ENCODE measurements around the gene CCDC80.

The CCDC80 gene

DNA sequence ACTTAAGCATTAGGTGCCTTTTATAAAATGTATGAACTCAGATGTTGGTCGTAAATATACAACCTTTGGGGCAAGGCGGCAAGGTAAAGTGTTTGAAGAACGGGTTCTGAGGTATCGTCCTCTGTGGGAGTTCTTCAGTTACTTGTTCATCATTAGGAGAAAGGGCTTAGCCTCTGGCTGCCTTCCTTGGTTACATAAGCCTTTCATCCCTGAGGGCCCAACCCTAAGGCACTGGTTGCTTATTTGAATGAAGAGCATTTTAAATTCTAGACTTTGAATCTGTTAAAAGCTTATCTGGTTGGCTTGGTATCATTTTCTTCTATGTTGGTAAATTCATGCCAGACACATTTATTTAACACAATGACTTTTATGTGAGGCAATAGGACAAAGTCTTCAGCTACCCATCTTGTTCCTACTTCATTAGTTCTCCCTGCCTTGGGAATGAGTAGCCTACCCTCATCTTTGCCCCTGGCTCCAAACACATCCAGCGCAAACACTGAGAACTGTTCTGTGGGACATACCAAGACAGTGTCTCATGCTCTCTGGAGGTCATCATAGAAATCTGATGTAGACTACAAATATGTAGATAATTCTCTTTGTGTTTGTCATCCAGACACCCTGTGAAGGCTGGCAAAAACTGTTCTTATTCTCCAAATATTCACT is 12.4 kb upstream of the CCDC80 start:
- Histone ChIP-seq H3K4me1 (ENCODE audit: control insufficient read depth, insufficient read depth, low read length) (no peaks in the 10 kb centered on the region), H3K4me3 (ENCODE audit: low read length) (no peak overlapping the region), H3K27ac (ENCODE audit: low read depth, low read length) (peak overlapping the region; percentile 27), H3K9ac (ENCODE audit: low read length) (no peak overlapping the region), H3K27me3 (ENCODE audit: control insufficient read depth, insufficient read depth, low read length) (no peaks in the 10 kb centered on the region), H3K36me3 (ENCODE audit: control insufficient read depth, insufficient read depth, low read length) (no peaks in the 10 kb centered on the region)

DNA sequence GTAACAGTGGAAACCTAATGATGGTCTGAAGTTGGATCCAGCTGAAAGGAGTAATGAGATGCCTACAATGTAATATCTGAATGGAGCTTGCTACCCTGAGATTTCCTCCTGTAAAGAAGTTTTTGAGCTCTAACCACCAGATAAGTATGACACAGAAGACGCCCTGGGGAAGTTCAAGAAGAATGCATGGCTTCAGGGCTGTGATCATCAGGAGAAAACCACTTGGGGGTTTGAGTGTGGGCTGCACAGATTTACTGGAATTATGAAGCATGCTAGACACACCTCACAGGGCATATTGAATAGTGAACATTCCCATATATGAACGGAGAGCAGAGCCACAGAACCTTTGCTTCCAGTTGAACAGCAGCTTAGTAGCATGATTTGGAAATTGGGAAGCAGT is 10.6 kb upstream of the CCDC80 start:
- Histone ChIP-seq H3K36me3 (ENCODE audit: control insufficient read depth, insufficient read depth, low read length) (no peaks in the 10 kb centered on the region), H3K4me3 (ENCODE audit: low read length) (no peak overlapping the region), H3K9ac (ENCODE audit: low read length) (no peak overlapping the region), H3K4me1 (ENCODE audit: control insufficient read depth, insufficient read depth, low read length) (no peaks in the 10 kb centered on the region), H3K27ac (ENCODE audit: low read depth, low read length) (no peak overlapping the region), H3K27me3 (ENCODE audit: control insufficient read depth, insufficient read depth, low read length) (no peaks in the 10 kb centered on the region)

DNA sequence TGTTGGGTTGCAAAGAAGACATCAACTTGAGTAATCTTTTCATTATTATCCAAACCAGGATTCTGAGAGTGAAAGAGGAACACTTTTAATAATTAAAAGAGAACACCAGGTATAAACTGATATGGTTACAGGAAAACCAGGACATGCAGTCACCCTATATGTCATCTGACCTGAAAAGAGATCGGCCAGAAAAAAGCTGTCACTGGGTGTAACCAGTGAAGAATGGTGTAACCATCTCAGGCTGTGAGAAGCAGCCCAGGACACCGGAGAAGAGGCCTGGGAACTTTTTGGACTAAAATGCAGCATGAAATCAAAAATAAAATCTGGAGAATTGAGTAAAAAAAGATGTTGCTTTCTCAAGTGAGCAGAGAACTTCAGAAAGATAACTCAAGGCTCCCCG is 10.1 kb upstream of the CCDC80 start:
- Histone ChIP-seq H3K36me3 (ENCODE audit: control insufficient read depth, insufficient read depth, low read length) (no peaks in the 10 kb centered on the region), H3K9ac (ENCODE audit: low read length) (no peak overlapping the region), H3K4me1 (ENCODE audit: control insufficient read depth, insufficient read depth, low read length) (no peaks in the 10 kb centered on the region), H3K27ac (ENCODE audit: low read depth, low read length) (no peak overlapping the region), H3K4me3 (ENCODE audit: low read length) (no peak overlapping the region), H3K27me3 (ENCODE audit: control insufficient read depth, insufficient read depth, low read length) (no peaks in the 10 kb centered on the region)

DNA sequence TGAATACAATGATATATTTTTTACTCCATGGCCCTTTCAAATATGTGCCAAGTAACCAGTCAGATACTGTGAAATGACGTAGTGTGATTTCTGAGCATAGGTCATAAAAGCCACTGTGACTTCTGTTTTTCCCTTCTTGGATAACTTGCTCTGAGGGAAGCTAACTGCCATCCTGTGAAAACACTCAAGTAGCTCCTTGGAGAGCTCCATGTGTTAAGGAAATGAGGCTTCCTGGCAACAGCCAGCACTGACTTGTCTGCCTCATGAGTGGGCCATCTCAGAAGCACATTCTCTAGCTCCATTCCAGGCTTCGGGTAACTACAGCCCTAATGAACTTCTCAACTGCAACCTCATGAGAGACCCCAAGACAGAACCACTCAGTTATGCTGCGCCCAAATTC is 9.5 kb upstream of the CCDC80 start:
- H3K36me3 ChIP-seq (ENCODE audit: control insufficient read depth, insufficient read depth, low read length), result no peaks in the 10 kb centered on the region
- H3K4me3 ChIP-seq (ENCODE audit: low read length), result no peak overlapping the region
- H3K9ac ChIP-seq (ENCODE audit: low read length), result no peak overlapping the region
- no peaks in the 10 kb centered on the region for H3K4me1 ChIP-seq (ENCODE audit: control insufficient read depth, insufficient read depth, low read length)
- H3K27me3 ChIP-seq (ENCODE audit: control insufficient read depth, insufficient read depth, low read length), result no peaks in the 10 kb centered on the region
- no peak overlapping the region for H3K27ac ChIP-seq (ENCODE audit: low read depth, low read length)

DNA sequence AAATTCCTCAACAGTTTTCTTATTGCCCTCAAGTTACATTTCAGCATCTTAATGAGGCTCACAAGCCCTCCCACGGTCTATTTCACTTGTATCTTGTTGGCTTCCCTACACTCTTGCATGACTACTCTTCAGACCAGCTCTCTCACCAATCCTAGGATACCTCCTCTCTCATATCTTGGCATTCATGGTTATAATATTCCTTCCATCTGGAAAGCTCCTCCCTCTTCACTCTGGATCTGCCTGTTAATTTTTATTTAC is 8.5 kb upstream of the CCDC80 start:
- no peak overlapping the region for H3K4me3 ChIP-seq (ENCODE audit: low read length)
- H3K36me3 ChIP-seq (ENCODE audit: control insufficient read depth, insufficient read depth, low read length), result no peaks in the 10 kb centered on the region
- H3K27me3 ChIP-seq (ENCODE audit: control insufficient read depth, insufficient read depth, low read length), result no peaks in the 10 kb centered on the region
- H3K4me1 ChIP-seq (ENCODE audit: control insufficient read depth, insufficient read depth, low read length), result no peaks in the 10 kb centered on the region
- no peak overlapping the region for H3K9ac ChIP-seq (ENCODE audit: low read length)
- no peak overlapping the region for H3K27ac ChIP-seq (ENCODE audit: low read depth, low read length)

DNA sequence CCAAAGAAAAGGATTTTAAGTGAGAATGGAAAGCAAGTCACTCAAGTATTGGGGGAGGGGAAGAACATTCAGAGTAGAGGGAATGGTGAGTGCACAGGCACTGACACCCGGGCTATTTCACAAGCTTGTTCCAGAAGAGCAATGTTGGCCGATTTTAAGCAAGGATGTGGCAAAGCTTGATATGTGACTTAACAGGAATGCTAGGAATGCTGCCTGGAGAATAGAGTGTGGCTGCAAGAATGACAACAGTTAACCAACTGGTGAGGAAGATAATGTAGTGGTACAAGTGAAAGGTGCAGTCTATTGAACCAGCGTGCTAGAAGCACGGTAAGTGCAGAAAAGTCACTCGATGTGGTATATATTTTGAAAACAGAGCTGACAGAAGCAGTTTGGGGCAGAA is 6.2 kb upstream of the CCDC80 start:
- no peak overlapping the region for H3K4me3 ChIP-seq (ENCODE audit: low read length)
- H3K27ac ChIP-seq (ENCODE audit: low read depth, low read length), result no peak overlapping the region
- H3K36me3 ChIP-seq (ENCODE audit: control insufficient read depth, insufficient read depth, low read length), result no peaks in the 10 kb centered on the region
- no peaks in the 10 kb centered on the region for H3K4me1 ChIP-seq (ENCODE audit: control insufficient read depth, insufficient read depth, low read length)
- no peak overlapping the region for H3K9ac ChIP-seq (ENCODE audit: low read length)
- no peaks in the 10 kb centered on the region for H3K27me3 ChIP-seq (ENCODE audit: control insufficient read depth, insufficient read depth, low read length)

DNA sequence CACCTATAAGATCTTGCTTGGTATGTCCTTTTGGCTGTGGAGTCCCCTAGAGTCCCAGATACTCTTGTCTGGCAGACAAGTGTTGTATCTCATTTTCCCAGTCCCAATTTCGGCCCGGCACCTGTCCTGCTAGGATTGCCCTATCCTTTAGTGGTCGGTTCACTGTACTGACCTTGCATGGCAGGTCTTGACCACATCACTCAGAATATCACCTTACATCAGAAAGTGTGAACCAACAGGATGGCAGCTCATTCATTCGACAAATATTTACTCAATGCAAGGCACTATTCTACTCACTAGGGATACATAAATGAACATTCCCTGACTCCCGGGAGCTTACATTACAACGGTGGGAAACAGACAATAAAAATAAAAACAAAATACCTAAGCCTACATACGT is 5.7 kb upstream of the CCDC80 start:
- no peak overlapping the region for H3K9ac ChIP-seq (ENCODE audit: low read length)
- H3K4me1 ChIP-seq (ENCODE audit: control insufficient read depth, insufficient read depth, low read length), result peaks cover 3% of the 10 kb centered on the region
- H3K27ac ChIP-seq (ENCODE audit: low read depth, low read length), result no peak overlapping the region
- H3K27me3 ChIP-seq (ENCODE audit: control insufficient read depth, insufficient read depth, low read length), result no peaks in the 10 kb centered on the region
- H3K36me3 ChIP-seq (ENCODE audit: control insufficient read depth, insufficient read depth, low read length), result no peaks in the 10 kb centered on the region
- no peak overlapping the region for H3K4me3 ChIP-seq (ENCODE audit: low read length)

DNA sequence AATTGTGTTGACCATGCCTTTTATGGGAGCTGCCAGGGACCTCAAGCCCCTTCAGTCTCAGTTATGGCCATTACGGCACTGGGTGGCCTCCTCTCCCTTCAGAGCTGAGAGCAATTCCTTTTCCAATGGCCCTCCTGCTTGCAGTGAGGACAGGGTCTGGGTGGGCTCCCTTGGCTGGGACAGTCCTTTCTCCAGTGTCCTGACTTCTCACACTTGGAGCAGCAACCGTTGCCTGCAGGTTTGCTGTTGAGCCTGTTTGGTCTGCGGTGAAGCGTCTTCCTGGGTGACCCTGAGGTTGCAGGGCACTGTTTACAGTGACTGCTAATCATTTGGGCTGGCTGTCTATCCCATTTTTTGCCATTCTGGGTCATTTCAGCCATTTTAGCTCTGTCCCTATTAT is 3.5 kb upstream of the CCDC80 start:
- no peak overlapping the region for H3K9ac ChIP-seq (ENCODE audit: low read length)
- no peaks in the 10 kb centered on the region for H3K27me3 ChIP-seq (ENCODE audit: control insufficient read depth, insufficient read depth, low read length)
- no peak overlapping the region for H3K4me3 ChIP-seq (ENCODE audit: low read length)
- H3K27ac ChIP-seq (ENCODE audit: low read depth, low read length), result no peak overlapping the region
- H3K4me1 ChIP-seq (ENCODE audit: control insufficient read depth, insufficient read depth, low read length), result peaks cover 10% of the 10 kb centered on the region
- no peaks in the 10 kb centered on the region for H3K36me3 ChIP-seq (ENCODE audit: control insufficient read depth, insufficient read depth, low read length)

DNA sequence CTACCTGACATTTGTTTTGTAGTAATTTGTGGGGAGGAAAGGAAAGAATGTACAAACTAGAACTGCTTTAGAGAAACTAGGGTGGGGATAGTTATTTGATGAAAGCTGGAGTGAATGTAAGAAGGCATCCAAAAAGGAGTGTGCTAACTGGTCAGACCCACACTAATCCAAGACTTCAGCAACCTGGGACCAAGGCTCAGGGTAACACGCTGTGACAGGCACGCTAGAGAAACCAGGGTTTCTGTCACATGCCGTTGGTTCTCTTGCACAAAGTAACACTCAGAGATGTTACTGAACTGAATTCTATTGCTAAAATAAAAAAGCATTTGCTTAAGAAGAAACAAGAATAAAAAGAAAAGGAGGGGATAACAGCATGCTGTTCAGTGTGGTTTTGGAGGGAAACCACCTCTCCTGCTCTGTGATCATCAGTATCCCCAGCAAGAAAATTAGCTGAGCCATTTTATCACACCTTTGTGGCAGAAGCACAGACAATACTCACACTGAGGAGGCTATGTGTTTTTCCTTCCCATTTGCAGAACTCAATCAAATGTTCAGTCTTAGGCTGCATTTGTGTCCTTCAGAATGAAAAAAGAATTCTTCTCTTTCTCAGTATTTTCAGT is 2.8 kb upstream of the CCDC80 start:
- no peak overlapping the region for H3K27ac ChIP-seq (ENCODE audit: low read depth, low read length)
- H3K9ac ChIP-seq (ENCODE audit: low read length), result no peak overlapping the region
- H3K36me3 ChIP-seq (ENCODE audit: control insufficient read depth, insufficient read depth, low read length), result no peaks in the 10 kb centered on the region
- H3K4me3 ChIP-seq (ENCODE audit: low read length), result no peak overlapping the region
- no peaks in the 10 kb centered on the region for H3K27me3 ChIP-seq (ENCODE audit: control insufficient read depth, insufficient read depth, low read length)
- H3K4me1 ChIP-seq (ENCODE audit: control insufficient read depth, insufficient read depth, low read length), result peaks cover 10% of the 10 kb centered on the region

DNA sequence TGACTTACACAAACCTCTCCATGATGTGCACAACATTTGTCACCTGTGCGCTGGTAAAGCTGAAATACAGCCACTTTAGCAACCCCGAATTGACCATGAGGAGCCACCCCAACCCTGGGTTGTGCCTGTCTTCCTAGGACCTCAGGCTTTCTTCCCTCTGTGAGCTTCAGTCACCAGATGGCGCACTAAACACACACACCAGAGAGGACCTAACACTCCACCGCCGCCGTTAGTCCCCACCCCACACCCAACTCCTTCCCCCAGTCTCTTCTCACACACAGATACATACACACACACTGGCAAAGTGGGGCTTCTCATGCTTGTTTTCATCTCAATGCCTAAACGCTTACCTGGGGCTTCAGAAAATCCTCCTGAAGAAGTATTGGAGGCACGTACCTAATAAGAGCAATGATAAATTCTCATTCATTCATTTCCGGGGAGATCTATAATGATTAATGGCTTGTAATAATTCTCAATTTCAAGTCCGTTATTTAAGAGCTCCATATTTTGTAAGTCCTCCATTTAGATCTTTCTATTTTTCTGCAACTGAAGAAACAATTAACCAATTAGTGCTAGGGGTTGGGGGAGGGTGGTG is 2.1 kb upstream of the CCDC80 start:
- H3K27me3 ChIP-seq (ENCODE audit: control insufficient read depth, insufficient read depth, low read length), result no peaks in the 10 kb centered on the region
- H3K4me1 ChIP-seq (ENCODE audit: control insufficient read depth, insufficient read depth, low read length), result peaks cover 11% of the 10 kb centered on the region
- H3K36me3 ChIP-seq (ENCODE audit: control insufficient read depth, insufficient read depth, low read length), result no peaks in the 10 kb centered on the region
- no peak overlapping the region for H3K9ac ChIP-seq (ENCODE audit: low read length)
- peak overlapping the region; percentile 32 for H3K4me3 ChIP-seq (ENCODE audit: low read length)
- H3K27ac ChIP-seq (ENCODE audit: low read depth, low read length), result no peak overlapping the region

DNA sequence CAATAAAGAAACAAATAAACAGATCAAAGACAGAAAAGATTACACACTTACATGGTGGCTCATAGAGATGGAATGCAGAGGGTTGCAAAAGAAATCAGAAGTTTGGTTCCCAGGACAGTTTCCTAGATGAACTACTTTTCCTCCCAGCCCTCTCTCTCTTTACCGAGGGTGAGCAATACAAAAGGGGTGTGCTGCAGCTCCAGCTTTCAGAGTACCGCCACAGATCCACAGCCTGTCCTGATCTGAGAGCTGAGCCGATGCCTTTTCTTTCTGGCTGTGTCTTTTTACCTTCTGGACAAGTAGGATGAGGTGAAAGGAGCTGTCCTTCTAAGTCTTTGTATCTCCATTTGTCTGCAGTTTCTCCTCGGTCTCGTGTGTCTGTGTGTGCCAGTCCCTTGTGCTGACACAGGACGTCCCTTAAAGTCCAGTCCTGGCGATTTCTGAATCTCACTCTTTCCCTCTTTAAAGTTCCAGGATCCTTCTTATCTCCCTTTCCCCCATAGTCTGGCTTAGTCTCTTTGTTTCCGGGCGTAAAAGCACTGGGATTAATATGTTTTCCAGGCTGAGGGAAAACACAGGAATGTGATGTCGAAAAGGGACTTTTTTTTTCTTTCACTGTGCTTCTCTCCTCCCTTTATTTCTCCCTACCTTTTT is 540 bp downstream of the CCDC80 start:
- Histone ChIP-seq H3K4me3 (ENCODE audit: low read length) (peak overlapping the region; percentile 66), H3K27ac (ENCODE audit: low read depth, low read length) (peak overlapping the region; percentile 86), H3K27me3 (ENCODE audit: control insufficient read depth, insufficient read depth, low read length) (no peaks in the 10 kb centered on the region), H3K4me1 (ENCODE audit: control insufficient read depth, insufficient read depth, low read length) (peaks cover 30% of the 10 kb centered on the region), H3K9ac (ENCODE audit: low read length) (peak overlapping the region; percentile 46), H3K36me3 (ENCODE audit: control insufficient read depth, insufficient read depth, low read length) (no peaks in the 10 kb centered on the region)

DNA sequence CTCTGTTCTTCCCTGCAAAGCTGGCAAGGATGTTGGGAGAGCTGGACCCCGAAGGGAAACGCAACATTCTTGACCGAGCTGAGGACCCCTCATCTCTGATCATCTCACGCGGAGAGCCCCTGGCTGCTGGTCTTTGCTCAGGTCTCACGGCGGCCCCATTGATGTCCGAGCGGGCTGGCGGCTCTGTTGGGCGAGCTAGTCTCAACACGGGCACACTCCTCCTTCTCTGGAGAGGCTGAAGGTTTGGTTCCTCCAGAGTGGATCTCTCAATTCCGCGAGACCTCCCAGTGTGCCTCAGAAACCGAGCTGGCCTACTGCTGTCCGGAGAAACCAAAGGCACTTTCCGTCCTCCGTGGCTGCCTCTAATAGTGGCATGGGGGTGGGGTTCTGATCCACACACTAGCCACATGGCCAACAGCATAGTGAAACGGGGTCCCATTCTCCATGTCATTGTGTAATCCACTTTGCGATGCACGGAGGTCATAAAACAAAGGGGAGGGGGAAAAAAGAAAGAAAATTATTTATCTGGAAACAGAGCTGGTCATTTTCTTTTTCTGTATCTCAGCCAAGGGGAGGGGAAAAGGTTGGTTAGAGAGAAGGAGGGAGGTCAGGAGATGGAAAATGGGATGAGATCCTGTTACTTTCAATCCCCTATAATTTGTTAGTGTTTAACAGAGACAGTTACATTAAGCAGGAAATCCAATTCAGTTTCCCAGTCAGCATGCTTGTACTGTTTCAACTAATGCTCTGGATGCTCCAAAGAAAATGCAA is 1.3 kb downstream of the CCDC80 start:
- Histone ChIP-seq H3K9ac (ENCODE audit: low read length) (no peak overlapping the region), H3K27ac (ENCODE audit: low read depth, low read length) (peak overlapping the region; percentile 86), H3K4me1 (ENCODE audit: control insufficient read depth, insufficient read depth, low read length) (peaks cover 37% of the 10 kb centered on the region), H3K4me3 (ENCODE audit: low read length) (peak overlapping the region; percentile 66), H3K36me3 (ENCODE audit: control insufficient read depth, insufficient read depth, low read length) (no peaks in the 10 kb centered on the region), H3K27me3 (ENCODE audit: control insufficient read depth, insufficient read depth, low read length) (no peaks in the 10 kb centered on the region)

Data from rectal smooth muscle tissue (tissue), 1 donor.